Activated CD8-positive, alpha-beta memory T cell treated with anti-CD3 and anti-CD28 coated beads, Interleukin-2, amount 10 ng/mL, durations not matched to agents 7 days and 5 days (primary cell): Measurements from ENCODE around the gene ARID2. TPM values are rescaled to one million over a fixed set of nuclear protein-coding genes. Genes with fewer than 3 reads are reported as not detected.

Experiments used
- ATAC-seq: fragments of 150-1000 bp; cut with Tn5 transposase; one replicate; pipeline ENCODE4 v1.10.0; 2021; ENCODE audit warnings: moderate library complexity
- CTCF ChIA-PET: fragments of 350-600 bp; sonication (Branson Sonifier 250); formaldehyde crosslinking; loops from one replicate; lab custom pipeline; 2021; ENCODE audit warnings: antibody characterized with exemption; lab: Charles Lee
- DNase-seq: peaks from one replicate; pipeline ENCODE4 v3.0.0-alpha.2; 2020
- H3K27ac Mint-ChIP-seq: one replicate; pipeline ENCODE4 v1.8.0; 2021; ENCODE audit warnings: mild to moderate bottlenecking, mixed read lengths
- H3K27me3 Mint-ChIP-seq: one replicate; pipeline ENCODE4 v1.8.0; 2021; ENCODE audit warnings: mixed read lengths
- H3K36me3 Mint-ChIP-seq: one replicate; pipeline ENCODE4 v1.8.0; 2021; ENCODE audit warnings: mild to moderate bottlenecking, mixed read lengths
- H3K4me1 Mint-ChIP-seq: one replicate; pipeline ENCODE4 v1.8.0; 2021; ENCODE audit warnings: mixed read lengths
- H3K4me3 Mint-ChIP-seq: one replicate; pipeline ENCODE4 v1.8.0; 2021; ENCODE audit warnings: mild to moderate bottlenecking, moderate library complexity, mixed read lengths
- H3K9me3 Mint-ChIP-seq: one replicate; pipeline ENCODE4 v1.8.0; 2022; ENCODE audit warnings: low read depth, mixed read lengths
- total RNA-seq, 2 experiments: library from RNA; stranded (reverse); gene quantifications; one replicate each; pipeline ENCODE4 v1.2.3, GENCODE V29; 2021

Gene ARID2
- total RNA-seq, 2 experiments from 2014 or later, result 38.3 to 49.6 TPM

GRCh38 chr12:45789025-45789424, 59.5 kb downstream of the ARID2 start:
- CTCF ChIA-PET, result no interaction called here
- Mint-ChIP-seq H3K27ac (no peak overlapping the region), H3K9me3 (no peaks in the 10 kb centered on the region), H3K27me3 (no peaks in the 10 kb centered on the region), H3K4me3 (no peak overlapping the region), H3K4me1 (no peaks in the 10 kb centered on the region), H3K36me3 (peaks cover 4% of the 10 kb centered on the region)
- ATAC-seq (no peak), DNase-seq (no peak)

DNA sequence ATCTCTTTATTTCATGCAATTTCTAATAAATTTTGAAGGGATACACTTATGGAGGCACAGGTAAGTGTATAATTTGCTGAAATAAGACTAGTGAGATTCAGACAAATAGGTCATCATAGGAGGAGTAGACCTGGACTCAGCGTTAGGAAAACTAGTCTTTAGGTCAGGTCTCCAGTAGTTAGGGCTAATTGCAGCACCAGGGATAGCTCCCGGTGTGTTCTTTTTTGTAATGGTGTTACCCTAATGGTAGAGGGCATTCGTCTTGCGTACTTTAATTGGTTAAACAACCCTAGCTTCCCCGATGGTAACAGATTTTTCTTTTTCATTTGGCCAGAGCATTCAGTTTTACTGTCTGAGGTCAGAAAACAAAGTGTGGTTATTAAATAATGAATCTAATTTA, 64.9 kb downstream of the ARID2 start:
- H3K27ac Mint-ChIP-seq, result no peak overlapping the region
- H3K4me3 Mint-ChIP-seq, result no peak overlapping the region
- CTCF ChIA-PET, result interaction anchor here (0.6 to 1.2 kb wide), 2 partner anchors 49 to 250 kb away, joined by 3 read pairs; no protein-coding TSS in a partner anchor
- H3K9me3 Mint-ChIP-seq, result no peaks in the 10 kb centered on the region
- DNase-seq, result no peak
- peaks cover 13% of the 10 kb centered on the region for H3K36me3 Mint-ChIP-seq
- H3K27me3 Mint-ChIP-seq, result no peaks in the 10 kb centered on the region
- no peak for ATAC-seq
- no peaks in the 10 kb centered on the region for H3K4me1 Mint-ChIP-seq

DNA sequence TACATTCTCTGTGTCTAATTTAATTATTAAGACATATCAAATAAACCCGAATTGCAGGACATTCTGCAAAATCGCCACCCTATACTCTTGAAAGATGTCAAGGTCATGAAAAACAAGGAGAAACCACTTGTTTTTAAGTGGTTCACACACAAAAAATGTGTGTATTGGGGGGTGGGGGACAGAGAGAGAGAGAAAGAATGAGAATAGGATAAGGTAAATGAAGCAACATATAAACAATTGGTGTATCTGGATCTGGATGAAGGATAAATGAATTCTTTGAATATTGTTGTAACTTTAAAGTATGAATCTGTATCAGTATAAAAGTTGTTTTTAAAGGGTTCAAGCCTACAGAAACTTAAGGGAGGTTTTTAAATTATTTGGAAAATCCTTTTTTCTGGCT, 72.1 kb downstream of the ARID2 start:
- no peak for DNase-seq
- Mint-ChIP-seq H3K27me3 (no peaks in the 10 kb centered on the region), H3K9me3 (peaks cover 2% of the 10 kb centered on the region), H3K27ac (no peak overlapping the region), H3K36me3 (peaks cover 29% of the 10 kb centered on the region), H3K4me3 (no peak overlapping the region), H3K4me1 (peaks cover 4% of the 10 kb centered on the region)
- ATAC-seq, result no peak
- CTCF ChIA-PET, result no interaction called here

DNA sequence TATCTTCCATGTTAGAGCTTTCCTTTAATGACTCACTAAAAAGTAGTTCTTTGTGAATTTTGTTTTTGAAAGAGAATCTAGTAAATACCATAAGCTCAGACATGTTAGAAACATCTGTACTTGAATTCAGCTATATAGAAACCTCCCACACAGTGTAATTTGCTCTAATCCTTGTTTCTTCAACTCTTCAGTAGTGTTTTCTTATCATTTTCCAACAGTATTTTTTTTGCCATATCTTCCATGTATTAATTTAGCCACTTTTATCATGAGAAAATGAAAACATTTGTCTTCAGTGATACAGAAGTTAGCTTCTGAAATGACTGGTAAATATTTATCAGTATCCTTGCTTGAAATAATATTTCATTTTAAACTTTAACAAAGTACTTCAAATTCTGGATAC, 73.6 kb downstream of the ARID2 start:
- Mint-ChIP-seq H3K4me1 (peaks cover 4% of the 10 kb centered on the region), H3K36me3 (peaks cover 32% of the 10 kb centered on the region), H3K9me3 (peaks cover 2% of the 10 kb centered on the region), H3K27me3 (no peaks in the 10 kb centered on the region), H3K4me3 (no peak overlapping the region), H3K27ac (no peak overlapping the region)
- CTCF ChIA-PET, result no interaction called here
- DNase-seq (no peak), ATAC-seq (no peak)

DNA sequence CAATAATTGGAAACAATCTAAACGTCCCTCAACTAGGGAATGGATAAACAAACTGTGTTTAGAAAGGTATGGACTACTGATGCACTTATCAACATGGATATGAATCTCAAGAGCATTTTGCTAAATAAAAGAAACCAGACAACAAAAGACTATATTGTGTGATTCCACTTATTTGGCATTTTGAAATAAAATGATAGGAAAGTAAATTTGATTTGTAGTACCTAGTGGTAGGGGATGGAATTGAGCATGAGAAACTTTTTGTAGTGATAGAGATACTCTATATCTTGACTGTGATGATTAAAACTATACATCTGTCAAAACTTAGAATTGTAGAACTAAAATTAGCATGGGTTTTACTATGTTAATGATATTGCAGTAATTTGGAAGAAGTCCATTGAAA, 87.1 kb downstream of the ARID2 start:
- H3K27ac Mint-ChIP-seq, result no peak overlapping the region
- H3K27me3 Mint-ChIP-seq, result no peaks in the 10 kb centered on the region
- no peak for ATAC-seq

GRCh38 chr12:45827974-45828373, 98.5 kb downstream of the ARID2 start:
- DNase-seq, result no peak
- H3K36me3 Mint-ChIP-seq, result peaks cover 45% of the 10 kb centered on the region
- no peak overlapping the region for H3K4me3 Mint-ChIP-seq
- CTCF ChIA-PET, result no interaction called here
- H3K9me3 Mint-ChIP-seq, result peaks cover 4% of the 10 kb centered on the region
- no peaks in the 10 kb centered on the region for H3K4me1 Mint-ChIP-seq
- ATAC-seq, result no peak
- no peaks in the 10 kb centered on the region for H3K27me3 Mint-ChIP-seq
- H3K27ac Mint-ChIP-seq, result no peak overlapping the region

More for the DNA sequence above, 87.1 kb downstream of the ARID2 start:
- Mint-ChIP-seq H3K9me3 (no peaks in the 10 kb centered on the region), H3K4me1 (no peaks in the 10 kb centered on the region), H3K4me3 (no peak overlapping the region), H3K36me3 (peaks cover 17% of the 10 kb centered on the region)
- DNase-seq, result no peak
- CTCF ChIA-PET, result no interaction called here

DNA sequence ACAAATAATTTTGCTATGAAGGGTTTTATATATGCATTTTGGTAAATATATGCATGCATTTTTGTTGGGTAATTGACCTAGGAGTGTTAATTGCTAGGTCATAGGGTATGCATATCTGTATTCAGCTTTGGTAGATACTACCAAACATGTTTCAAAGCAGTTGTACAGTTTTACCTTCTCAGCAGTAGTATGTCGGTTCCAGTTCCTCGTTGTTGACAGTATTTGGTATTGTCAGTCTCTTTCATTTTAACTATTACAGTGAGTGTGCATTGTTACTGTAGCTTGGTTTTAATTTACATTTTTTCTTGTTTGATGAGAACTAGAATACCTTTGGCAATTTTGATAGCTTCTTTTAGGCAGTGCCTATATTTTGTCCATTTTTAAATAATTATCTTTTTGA, 98.9 kb downstream of the ARID2 start:
- no peak for ATAC-seq
- Mint-ChIP-seq H3K9me3 (peaks cover 4% of the 10 kb centered on the region), H3K36me3 (peaks cover 42% of the 10 kb centered on the region), H3K27ac (no peak overlapping the region), H3K4me1 (no peaks in the 10 kb centered on the region), H3K27me3 (no peaks in the 10 kb centered on the region), H3K4me3 (no peak overlapping the region)
- no peak for DNase-seq
- CTCF ChIA-PET, result no interaction called here

GRCh38 chr12:45831590-45831989, 102.1 kb downstream of the ARID2 start:
- CTCF ChIA-PET, result no interaction called here
- no peak overlapping the region for H3K4me3 Mint-ChIP-seq
- DNase-seq (no peak), ATAC-seq (no peak)
- peaks cover 42% of the 10 kb centered on the region for H3K36me3 Mint-ChIP-seq
- H3K27me3 Mint-ChIP-seq, result no peaks in the 10 kb centered on the region
- no peak overlapping the region for H3K27ac Mint-ChIP-seq
- H3K9me3 Mint-ChIP-seq, result peaks cover 7% of the 10 kb centered on the region
- no peaks in the 10 kb centered on the region for H3K4me1 Mint-ChIP-seq

DNA sequence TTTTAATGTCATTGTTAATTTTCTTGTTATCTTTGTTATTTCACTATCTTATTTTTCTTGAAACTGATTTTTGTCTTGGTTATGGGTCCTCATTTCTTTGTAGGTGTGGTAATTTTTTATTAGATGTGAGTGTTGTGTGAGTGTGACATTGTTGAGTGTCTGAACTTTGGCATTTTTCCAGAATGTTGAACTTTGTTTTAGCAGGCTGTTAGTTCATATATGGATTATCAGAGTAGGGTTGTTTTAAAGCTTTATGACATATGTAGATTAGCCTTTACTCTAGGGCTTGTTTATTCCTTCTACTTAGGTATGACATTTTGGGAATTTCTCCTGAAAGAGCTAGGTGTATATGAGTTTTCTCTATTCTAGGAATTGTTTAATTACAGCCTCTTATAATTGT, 103.9 kb downstream of the ARID2 start:
- H3K4me1 Mint-ChIP-seq, result no peaks in the 10 kb centered on the region
- H3K9me3 Mint-ChIP-seq, result peaks cover 7% of the 10 kb centered on the region
- ATAC-seq (no peak), DNase-seq (no peak)
- H3K36me3 Mint-ChIP-seq, result peaks cover 45% of the 10 kb centered on the region
- H3K27ac Mint-ChIP-seq, result no peak overlapping the region
- no peak overlapping the region for H3K4me3 Mint-ChIP-seq
- H3K27me3 Mint-ChIP-seq, result no peaks in the 10 kb centered on the region
- CTCF ChIA-PET, result no interaction called here

GRCh38 chr12:45834809-45835208, 105.3 kb downstream of the ARID2 start:
- H3K36me3 Mint-ChIP-seq, result peaks cover 51% of the 10 kb centered on the region
- CTCF ChIA-PET, result no interaction called here

GRCh38 chr12:45839917-45840316, 110.4 kb downstream of the ARID2 start:
- Mint-ChIP-seq H3K27me3 (no peaks in the 10 kb centered on the region), H3K36me3 (peaks cover 39% of the 10 kb centered on the region), H3K4me1 (no peaks in the 10 kb centered on the region), H3K9me3 (peaks cover under 1% of the 10 kb centered on the region), H3K4me3 (no peak overlapping the region), H3K27ac (no peak overlapping the region)
- DNase-seq (no peak), ATAC-seq (no peak)
- CTCF ChIA-PET, result no interaction called here

More at GRCh38 chr12:45834809-45835208, 105.3 kb downstream of the ARID2 start:
- H3K27ac Mint-ChIP-seq, result no peak overlapping the region
- DNase-seq, result no peak
- H3K4me1 Mint-ChIP-seq, result no peaks in the 10 kb centered on the region
- no peak for ATAC-seq
- H3K4me3 Mint-ChIP-seq, result no peak overlapping the region
- H3K9me3 Mint-ChIP-seq, result peaks cover 7% of the 10 kb centered on the region
- H3K27me3 Mint-ChIP-seq, result no peaks in the 10 kb centered on the region

- no peak for ATAC-seq
- Mint-ChIP-seq H3K9me3 (no peaks in the 10 kb centered on the region), H3K27ac (no peak overlapping the region), H3K4me3 (no peak overlapping the region), H3K4me1 (no peaks in the 10 kb centered on the region), H3K27me3 (no peaks in the 10 kb centered on the region), H3K36me3 (peaks cover 49% of the 10 kb centered on the region)
- DNase-seq, result no peak
- CTCF ChIA-PET, result no interaction called here
Measured at GRCh38 chr12:45849289-45849688, 119.8 kb downstream of the ARID2 start.

DNA sequence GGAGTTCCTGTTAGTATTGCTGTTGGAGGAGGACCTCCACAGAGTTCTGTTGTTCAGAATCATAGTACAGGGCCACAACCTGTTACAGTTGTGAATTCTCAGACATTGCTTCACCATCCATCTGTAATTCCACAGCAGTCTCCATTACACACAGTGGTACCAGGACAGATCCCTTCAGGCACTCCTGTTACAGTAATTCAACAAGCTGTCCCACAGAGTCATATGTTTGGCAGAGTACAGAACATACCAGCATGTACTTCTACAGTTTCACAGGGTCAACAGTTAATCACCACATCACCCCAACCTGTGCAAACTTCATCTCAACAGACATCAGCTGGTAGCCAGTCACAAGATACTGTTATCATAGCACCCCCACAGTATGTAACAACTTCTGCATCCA, 120.8 kb downstream of the ARID2 start:
- CTCF ChIA-PET, result interaction anchor here (1.2 kb wide), 1 partner anchor 12 kb away, joined by 4 read pairs; no protein-coding TSS in a partner anchor
- H3K36me3 Mint-ChIP-seq, result peaks cover 50% of the 10 kb centered on the region
- no peak overlapping the region for H3K4me3 Mint-ChIP-seq
- no peaks in the 10 kb centered on the region for H3K27me3 Mint-ChIP-seq
- no peak overlapping the region for H3K27ac Mint-ChIP-seq
- no peaks in the 10 kb centered on the region for H3K9me3 Mint-ChIP-seq
- ATAC-seq (no peak), DNase-seq (no peak)
- no peaks in the 10 kb centered on the region for H3K4me1 Mint-ChIP-seq

- ATAC-seq (no peak), DNase-seq (no peak)
- Mint-ChIP-seq H3K36me3 (peaks cover 47% of the 10 kb centered on the region), H3K4me3 (no peak overlapping the region), H3K4me1 (no peaks in the 10 kb centered on the region), H3K9me3 (no peaks in the 10 kb centered on the region), H3K27ac (no peak overlapping the region), H3K27me3 (no peaks in the 10 kb centered on the region)
- CTCF ChIA-PET, result no interaction called here
Measured at GRCh38 chr12:45852508-45852907, 123.0 kb downstream of the ARID2 start.

DNA sequence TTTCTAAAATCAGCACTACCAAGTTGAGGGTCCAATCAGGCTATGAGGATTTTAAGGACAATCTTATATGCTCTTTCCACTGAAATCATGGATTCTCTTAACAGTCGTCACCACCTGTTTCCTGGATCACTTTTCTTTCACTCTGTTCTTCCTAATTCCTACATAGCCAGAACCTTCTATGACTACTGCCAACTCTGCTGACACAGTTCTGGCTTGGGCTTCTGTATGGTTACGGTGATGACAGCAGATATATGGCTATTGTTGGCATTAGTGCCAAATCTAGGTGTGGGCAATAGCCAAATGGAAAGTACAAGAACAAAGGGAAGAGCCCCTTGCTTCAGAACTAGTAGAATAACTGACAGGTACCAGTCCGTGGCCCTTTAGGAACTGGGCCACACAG, 124.0 kb downstream of the ARID2 start:
- H3K4me3 Mint-ChIP-seq, result no peak overlapping the region
- no peaks in the 10 kb centered on the region for H3K9me3 Mint-ChIP-seq
- DNase-seq (no peak), ATAC-seq (no peak)
- peaks cover 48% of the 10 kb centered on the region for H3K36me3 Mint-ChIP-seq
- H3K27ac Mint-ChIP-seq, result no peak overlapping the region
- CTCF ChIA-PET, result no interaction called here
- H3K27me3 Mint-ChIP-seq, result no peaks in the 10 kb centered on the region
- H3K4me1 Mint-ChIP-seq, result no peaks in the 10 kb centered on the region
